ENCODE results near the gene CCDC50. TPM values are rescaled to one million over a fixed set of nuclear protein-coding genes. Genes with fewer than 3 reads are reported as not detected.

The CCDC50 gene
- total RNA-seq, 1 donor from 2014 or later: 89.9 TPM

DNA sequence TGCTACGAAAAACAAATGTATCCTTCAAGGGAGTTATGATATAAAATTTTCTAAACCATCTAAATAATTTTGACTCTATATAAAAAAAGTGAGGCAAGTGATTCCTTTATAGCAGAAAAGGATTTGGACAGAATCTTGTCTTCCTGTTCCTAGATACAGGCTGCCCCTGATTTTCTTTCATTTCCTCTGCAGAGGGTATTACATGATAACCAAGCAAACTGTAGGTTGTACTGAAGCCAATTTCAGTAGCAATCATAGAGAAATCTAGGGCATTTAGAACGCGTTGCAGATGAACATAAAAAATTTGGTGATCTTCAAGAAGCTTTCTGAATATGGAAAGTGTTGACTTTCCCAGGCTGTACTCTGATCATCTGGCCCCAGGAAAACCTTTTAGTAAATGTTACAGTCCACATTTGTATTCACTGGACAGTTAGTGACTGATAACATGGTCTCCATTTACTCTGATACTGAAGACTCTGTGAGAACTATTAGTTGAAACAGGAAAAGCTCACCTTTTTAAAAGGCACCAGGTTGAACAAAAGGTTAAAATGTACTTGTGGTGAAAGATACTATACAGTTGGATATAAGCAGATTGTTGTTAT, 10.2 kb downstream of the CCDC50 start:
- Histone ChIP-seq H2AFZ (ENCODE audit: low read depth, low read length) (no peak overlapping the region), H3K9me3 (ENCODE audit: insufficient read depth, low read depth, low read length) (no peaks in the 10 kb centered on the region), H3K4me2 (ENCODE audit: low read length) (no peak overlapping the region), H3K79me2 (ENCODE audit: insufficient read depth, low read length) (peaks cover 96% of the 10 kb centered on the region), H4K20me1 (ENCODE audit: insufficient read depth, low read length) (peaks cover 24% of the 10 kb centered on the region), H3K9ac (ENCODE audit: low read length) (no peak overlapping the region), H3K27ac (ENCODE audit: low read depth, low read length) (no peak overlapping the region), H3K27me3 (ENCODE audit: insufficient read depth, low read length) (no peaks in the 10 kb centered on the region), H3K4me3 (ENCODE audit: insufficient read depth, low read depth, low read length) (no peak overlapping the region), H3K4me1 (ENCODE audit: insufficient read depth, low read length) (peaks cover 28% of the 10 kb centered on the region), H3K36me3 (ENCODE audit: insufficient read depth, low read length) (no peaks in the 10 kb centered on the region)
- Mint-ChIP-seq H3K4me1 (ENCODE audit: low read depth, unreplicated experiment) (peaks cover 72% of the 10 kb centered on the region), H3K9me3 (ENCODE audit: unreplicated experiment) (no peaks in the 10 kb centered on the region), H3K27ac (ENCODE audit: unreplicated experiment) (no peak overlapping the region), H3K27me3 (ENCODE audit: low read depth, unreplicated experiment) (no peaks in the 10 kb centered on the region), H3K36me3 (ENCODE audit: low read depth, unreplicated experiment) (no peaks in the 10 kb centered on the region), H3K4me3 (ENCODE audit: unreplicated experiment) (no peak overlapping the region)
- no peak for FAIRE-seq
- no peak for DNase-seq (ENCODE audit: low read depth)
- TF ChIP-seq, protein P1, sequence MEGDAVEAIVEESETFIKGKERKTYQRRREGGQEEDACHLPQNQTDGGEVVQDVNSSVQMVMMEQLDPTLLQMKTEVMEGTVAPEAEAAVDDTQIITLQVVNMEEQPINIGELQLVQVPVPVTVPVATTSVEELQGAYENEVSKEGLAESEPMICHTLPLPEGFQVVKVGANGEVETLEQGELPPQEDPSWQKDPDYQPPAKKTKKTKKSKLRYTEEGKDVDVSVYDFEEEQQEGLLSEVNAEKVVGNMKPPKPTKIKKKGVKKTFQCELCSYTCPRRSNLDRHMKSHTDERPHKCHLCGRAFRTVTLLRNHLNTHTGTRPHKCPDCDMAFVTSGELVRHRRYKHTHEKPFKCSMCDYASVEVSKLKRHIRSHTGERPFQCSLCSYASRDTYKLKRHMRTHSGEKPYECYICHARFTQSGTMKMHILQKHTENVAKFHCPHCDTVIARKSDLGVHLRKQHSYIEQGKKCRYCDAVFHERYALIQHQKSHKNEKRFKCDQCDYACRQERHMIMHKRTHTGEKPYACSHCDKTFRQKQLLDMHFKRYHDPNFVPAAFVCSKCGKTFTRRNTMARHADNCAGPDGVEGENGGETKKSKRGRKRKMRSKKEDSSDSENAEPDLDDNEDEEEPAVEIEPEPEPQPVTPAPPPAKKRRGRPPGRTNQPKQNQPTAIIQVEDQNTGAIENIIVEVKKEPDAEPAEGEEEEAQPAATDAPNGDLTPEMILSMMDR (IDR thresholded peaks at IDR 0.05; ENCODE audit: insufficient read depth, low read depth, low read length): no peak
- no peak for TF ChIP-seq EZH2 (IDR thresholded peaks at IDR 0.05; ENCODE audit: insufficient read depth, low read length)

DNA sequence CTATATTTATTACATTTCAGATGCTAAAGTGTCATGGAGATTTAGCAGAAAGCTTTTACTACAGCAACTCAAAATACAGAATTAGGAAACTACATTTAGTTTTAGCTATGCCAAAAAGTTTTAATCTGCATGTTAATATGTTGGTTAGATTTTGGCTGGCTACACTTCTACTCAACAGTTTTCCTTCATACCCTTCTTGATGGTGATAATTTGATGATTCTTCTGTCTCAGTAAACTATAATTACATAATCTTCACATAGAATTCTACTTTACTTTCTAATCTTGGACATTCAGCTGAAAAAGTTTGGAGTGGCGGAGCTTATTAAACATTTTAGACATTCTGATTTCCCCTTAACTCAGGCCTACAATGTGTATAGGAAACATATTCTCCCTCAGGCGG, 11.2 kb downstream of the CCDC50 start:
- Mint-ChIP-seq H3K4me1 (ENCODE audit: low read depth, unreplicated experiment) (peaks cover 68% of the 10 kb centered on the region), H3K27ac (ENCODE audit: unreplicated experiment) (no peak overlapping the region), H3K4me3 (ENCODE audit: unreplicated experiment) (no peak overlapping the region), H3K9me3 (ENCODE audit: unreplicated experiment) (no peaks in the 10 kb centered on the region), H3K27me3 (ENCODE audit: low read depth, unreplicated experiment) (no peaks in the 10 kb centered on the region), H3K36me3 (ENCODE audit: low read depth, unreplicated experiment) (no peaks in the 10 kb centered on the region)
- no peak overlapping the region for H3K4me2 ChIP-seq (ENCODE audit: low read length)
- no peak overlapping the region for H3K27ac ChIP-seq (ENCODE audit: low read depth, low read length)
- peaks cover 96% of the 10 kb centered on the region for H3K79me2 ChIP-seq (ENCODE audit: insufficient read depth, low read length)
- no peak overlapping the region for H3K9ac ChIP-seq (ENCODE audit: low read length)
- H2AFZ ChIP-seq (ENCODE audit: low read depth, low read length): no peak overlapping the region
- DNase-seq (ENCODE audit: low read depth) (no peak), FAIRE-seq (no peak)
- peaks cover 23% of the 10 kb centered on the region for H3K4me1 ChIP-seq (ENCODE audit: insufficient read depth, low read length)
- TF ChIP-seq, protein P1 (IDR thresholded peaks at IDR 0.05; ENCODE audit: insufficient read depth, low read depth, low read length): no peak
- TF ChIP-seq EZH2 (IDR thresholded peaks at IDR 0.05; ENCODE audit: insufficient read depth, low read length): no peak
- H3K4me3 ChIP-seq (ENCODE audit: insufficient read depth, low read depth, low read length): no peak overlapping the region
- no peaks in the 10 kb centered on the region for H3K27me3 ChIP-seq (ENCODE audit: insufficient read depth, low read length)
- no peaks in the 10 kb centered on the region for H3K36me3 ChIP-seq (ENCODE audit: insufficient read depth, low read length)
- no peaks in the 10 kb centered on the region for H3K9me3 ChIP-seq (ENCODE audit: insufficient read depth, low read depth, low read length)
- peaks cover 32% of the 10 kb centered on the region for H4K20me1 ChIP-seq (ENCODE audit: insufficient read depth, low read length)

DNA sequence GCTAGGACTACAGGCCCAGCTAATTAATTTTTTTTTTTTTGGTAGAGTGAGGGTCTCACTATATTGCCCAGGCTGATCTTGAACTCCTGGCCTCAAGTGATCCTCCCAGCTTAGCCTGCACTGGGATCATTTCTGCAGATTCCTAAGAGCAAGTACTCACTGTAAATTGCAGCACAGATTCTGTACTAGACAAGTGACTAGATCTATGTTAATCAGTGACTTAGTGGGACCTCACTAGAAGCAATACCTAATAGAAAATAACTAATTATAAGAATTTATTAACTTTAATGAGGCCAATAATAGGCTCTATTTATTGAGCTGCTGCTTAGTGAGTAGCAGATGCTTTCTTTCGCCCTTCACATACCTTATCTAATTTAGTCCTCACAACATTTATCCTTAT, 11.8 kb downstream of the CCDC50 start:
- H3K79me2 ChIP-seq (ENCODE audit: insufficient read depth, low read length): peaks cover 96% of the 10 kb centered on the region

More for the DNA sequence above, 11.8 kb downstream of the CCDC50 start:
- Histone ChIP-seq H4K20me1 (ENCODE audit: insufficient read depth, low read length) (peaks cover 35% of the 10 kb centered on the region), H3K36me3 (ENCODE audit: insufficient read depth, low read length) (no peaks in the 10 kb centered on the region), H3K9me3 (ENCODE audit: insufficient read depth, low read depth, low read length) (no peaks in the 10 kb centered on the region), H3K9ac (ENCODE audit: low read length) (no peak overlapping the region), H2AFZ (ENCODE audit: low read depth, low read length) (no peak overlapping the region), H3K4me3 (ENCODE audit: insufficient read depth, low read depth, low read length) (no peak overlapping the region), H3K4me2 (ENCODE audit: low read length) (no peak overlapping the region), H3K27ac (ENCODE audit: low read depth, low read length) (no peak overlapping the region), H3K4me1 (ENCODE audit: insufficient read depth, low read length) (peaks cover 18% of the 10 kb centered on the region), H3K27me3 (ENCODE audit: insufficient read depth, low read length) (no peaks in the 10 kb centered on the region)
- Mint-ChIP-seq H3K27ac (ENCODE audit: unreplicated experiment) (no peak overlapping the region), H3K4me1 (ENCODE audit: low read depth, unreplicated experiment) (peaks cover 70% of the 10 kb centered on the region), H3K36me3 (ENCODE audit: low read depth, unreplicated experiment) (no peaks in the 10 kb centered on the region), H3K9me3 (ENCODE audit: unreplicated experiment) (no peaks in the 10 kb centered on the region), H3K4me3 (ENCODE audit: unreplicated experiment) (no peak overlapping the region), H3K27me3 (ENCODE audit: low read depth, unreplicated experiment) (no peaks in the 10 kb centered on the region)
- no peak for TF ChIP-seq EZH2 (IDR thresholded peaks at IDR 0.05; ENCODE audit: insufficient read depth, low read length)
- TF ChIP-seq, protein P1 (IDR thresholded peaks at IDR 0.05; ENCODE audit: insufficient read depth, low read depth, low read length): no peak
- DNase-seq (ENCODE audit: low read depth) (no peak), FAIRE-seq (no peak)
